ENCODE results near the gene TLCD2. TPM values are rescaled to one million over a fixed set of nuclear protein-coding genes. Genes with fewer than 3 reads are reported as not detected.

The TLCD2 gene
- 0.58 and 1.4 TPM in 2 replicates for total RNA-seq (2014; rRNA removed; shearing (Covaris generic))
- 0.64 and 0.70 TPM in 2 replicates for polyA plus RNA-seq (2016; fragmentation: Nextera tagmentation; extraction: Ambion mirVana)
- long read RNA-seq, result 0 reads

- H2AFZ ChIP-seq, result peak within 1 kb of the TSS; percentile 90
- H3K9me3 Mint-ChIP-seq, result no peaks in the 10 kb centered on the region
Measured at GRCh38 chr17:1709971-1710806, at the start of gene TLCD2. TLCD2 (minus strand) TSS chr17:1710377; CDS start chr17:1710242, 135 bp downstream.

GRCh38 chr17:1759529-1759928, 49.4 kb upstream of the TLCD2 start:
- Mint-ChIP-seq H3K9me3 (no peaks in the 10 kb centered on the region; the same call in 2 of the 3 replicates), H3K27ac (no peak overlapping the region), H3K36me3 (ENCODE audit: low read depth) (no peaks in the 10 kb centered on the region), H3K27me3 (ENCODE audit: insufficient read depth, low read depth, poor library complexity) (peaks cover 10% of the 10 kb centered on the region), H3K4me3 (no peak overlapping the region), H3K4me1 (peaks cover 27% of the 10 kb centered on the region)
- no peak overlapping the region for H3K4me2 ChIP-seq
- no peaks in the 10 kb centered on the region for H3K27me3 ChIP-seq (ENCODE audit: insufficient read depth)
- no peaks in the 10 kb centered on the region for H3K79me2 ChIP-seq (replicated peaks; ENCODE audit: insufficient read depth)
- H4K20me1 ChIP-seq (replicated peaks; ENCODE audit: insufficient read depth), result no peaks in the 10 kb centered on the region
- no peak overlapping the region for H3K27ac ChIP-seq (ENCODE audit: low read depth)
- H2AFZ ChIP-seq, result no peak overlapping the region
- H3K9me2 ChIP-seq (ENCODE audit: insufficient read depth), result no peaks in the 10 kb centered on the region
- DNase-seq (ENCODE audit: low spot score), result no peak
- no peaks in the 10 kb centered on the region for H3K36me3 ChIP-seq (ENCODE audit: insufficient read depth)
- ATAC-seq, result no peak
- H3K4me1 ChIP-seq (ENCODE audit: insufficient read depth), result peaks cover 17% of the 10 kb centered on the region
- peaks cover 6% of the 10 kb centered on the region; the same call in 1 of the 2 replicates for H3F3A ChIP-seq (replicated peaks; ENCODE audit: low read depth)
- no peak overlapping the region for H3K4me3 ChIP-seq
- TF ChIP-seq STAT1 (IDR thresholded peaks at IDR 0.05; ENCODE audit: unreplicated experiment), result no peak
- TF ChIP-seq ZNF331 (CRISPR knock-in tag; IDR thresholded peaks at IDR 0.05; ENCODE audit: low read depth), result no peak
- TF ChIP-seq ZNF114 (CRISPR knock-in tag; IDR thresholded peaks at IDR 0.05), result no peak
- no peak for TF ChIP-seq NANOG (IDR thresholded peaks at IDR 0.05; ENCODE audit: borderline replicate concordance)
- no peak for TF ChIP-seq CREB1 (CRISPR knock-in tag; IDR thresholded peaks at IDR 0.05; ENCODE audit: low read depth)
- TF ChIP-seq CTCF (conservative IDR thresholded peaks at IDR 0.05; ENCODE audit: low read depth in 2 of 2), result no peak
- no peak for TF ChIP-seq EZH2phosphoT487 (IDR thresholded peaks at IDR 0.05; ENCODE audit: unreplicated experiment)
- no peak for TF ChIP-seq JUNB (IDR thresholded peaks at IDR 0.05; ENCODE audit: unreplicated experiment)
- TF ChIP-seq POLR2AphosphoS5 (IDR thresholded peaks at IDR 0.05; ENCODE audit: low read depth), result no peak

More at GRCh38 chr17:1709971-1710806, at the start of gene TLCD2:
- Histone ChIP-seq H3K9me2 (ENCODE audit: insufficient read depth) (no peaks in the 10 kb centered on the region), H3K36me3 (ENCODE audit: insufficient read depth) (no peaks in the 10 kb centered on the region), H3K79me2 (replicated peaks; ENCODE audit: insufficient read depth) (no peaks in the 10 kb centered on the region), H4K20me1 (replicated peaks; ENCODE audit: insufficient read depth) (no peaks in the 10 kb centered on the region), H3K4me2 (peak within 1 kb of the TSS; percentile 91), H3K4me1 (ENCODE audit: insufficient read depth) (peaks cover 12% of the 10 kb centered on the region), H3F3A (replicated peaks; ENCODE audit: low read depth) (no peaks in the 10 kb centered on the region; the same call in 1 of the 2 replicates), H3K27me3 (ENCODE audit: insufficient read depth) (peaks cover 7% of the 10 kb centered on the region; the same call in 1 of the 2 replicates), H3K4me3 (peak within 1 kb of the TSS; percentile 82), H3K27ac (ENCODE audit: low read depth) (no peak within 1 kb of the TSS)
- Mint-ChIP-seq H3K27ac (no peak within 1 kb of the TSS), H3K4me3 (peak within 1 kb of the TSS; percentile 83), H3K4me1 (peaks cover 31% of the 10 kb centered on the region), H3K27me3 (ENCODE audit: insufficient read depth, low read depth, poor library complexity) (peaks cover 30% of the 10 kb centered on the region), H3K36me3 (ENCODE audit: low read depth) (peaks cover 14% of the 10 kb centered on the region; the same call in 2 of the 3 replicates)
- ATAC-seq (peak; percentile 47), DNase-seq (ENCODE audit: low spot score) (peak; percentile 83)
- TF ChIP-seq STAT1 (IDR thresholded peaks at IDR 0.05; ENCODE audit: unreplicated experiment) (no peak), POLR2AphosphoS5 (IDR thresholded peaks at IDR 0.05; ENCODE audit: low read depth) (peak; percentile 33), ETS1 (IDR thresholded peaks at IDR 0.05) (peak; percentile 8; the same call in 1 of the 2 replicates)

Data from GM23338 (cell line).